NT2/D1 (cell line): ENCODE data around the gene INSYN1.

ENCODE experiments used
- YY1 ChIP-seq: IDR thresholded peaks from 2 replicates; pipeline ENCODE4 v1.6.1; 2011; ENCODE audit not compliant: insufficient read length, insufficient read depth
- ZNF274 ChIP-seq: IDR thresholded peaks from 2 replicates; pipeline ENCODE4 v1.6.1; 2011; ENCODE audit warnings: mild to moderate bottlenecking, low read depth, low read length

DNA sequence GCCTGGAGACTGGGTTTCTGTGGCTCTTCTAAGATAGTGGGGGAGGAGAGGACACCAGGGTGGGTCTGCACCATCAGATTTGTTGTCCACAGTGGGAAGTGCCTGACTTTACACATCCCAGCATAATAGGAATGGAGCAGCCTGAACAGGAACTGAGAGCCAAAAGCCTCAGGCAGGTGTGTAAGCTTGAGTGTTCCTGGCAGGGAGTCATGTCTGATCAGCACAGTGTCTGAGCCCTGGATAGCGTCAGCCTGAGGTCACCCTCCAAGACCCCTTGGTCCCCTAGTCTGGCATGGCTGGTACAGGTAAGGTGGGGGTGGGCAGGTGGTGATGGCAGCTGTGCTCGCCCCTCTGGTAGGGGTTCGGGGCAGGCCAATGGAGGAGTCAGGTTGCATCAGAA is 20.2 kb downstream of the INSYN1 start:
- TF ChIP-seq ZNF274 (no peak), YY1 (no peak)
